Activated naive CD8-positive, alpha-beta T cell treated with anti-CD3 and anti-CD28 coated beads for 36 hours (primary cell): Measurements from ENCODE around the gene COL5A3. TPM values are rescaled to one million over a fixed set of nuclear protein-coding genes. Genes with fewer than 3 reads are reported as not detected.
A peak's percentile ranks its signal among the peaks of the same experiment; 100 is the strongest.

Experiments
- DNase-seq: peaks from one replicate; pipeline ENCODE4 v3.0.0; 2021
- H3K27ac Mint-ChIP-seq: one replicate; pipeline ENCODE4 v1.8.0; 2022; ENCODE audit warnings: mild to moderate bottlenecking, moderate library complexity, mixed read lengths
- H3K27me3 Mint-ChIP-seq: one replicate; pipeline ENCODE4 v1.8.0; 2022; ENCODE audit warnings: mild to moderate bottlenecking, mixed read lengths
- H3K36me3 Mint-ChIP-seq: one replicate; pipeline ENCODE4 v1.8.0; 2021; ENCODE audit warnings: mild to moderate bottlenecking, mixed read lengths
- H3K4me1 Mint-ChIP-seq: one replicate; pipeline ENCODE4 v1.8.0; 2021; ENCODE audit warnings: mixed read lengths
- H3K4me3 Mint-ChIP-seq: one replicate; pipeline ENCODE4 v1.8.0; 2022; ENCODE audit warnings: mild to moderate bottlenecking, moderate library complexity, mixed read lengths
- H3K9me3 Mint-ChIP-seq: one replicate; pipeline ENCODE4 v1.8.0; 2022; ENCODE audit warnings: mixed read lengths
- total RNA-seq, 2 experiments: library from RNA; stranded (reverse); gene quantifications; one replicate each; pipeline ENCODE4 v1.2.3, GENCODE V29; 2021

COL5A3 gene
- total RNA-seq, 2 experiments from 2014 or later: 0.04 TPM; not detected in 1

DNA sequence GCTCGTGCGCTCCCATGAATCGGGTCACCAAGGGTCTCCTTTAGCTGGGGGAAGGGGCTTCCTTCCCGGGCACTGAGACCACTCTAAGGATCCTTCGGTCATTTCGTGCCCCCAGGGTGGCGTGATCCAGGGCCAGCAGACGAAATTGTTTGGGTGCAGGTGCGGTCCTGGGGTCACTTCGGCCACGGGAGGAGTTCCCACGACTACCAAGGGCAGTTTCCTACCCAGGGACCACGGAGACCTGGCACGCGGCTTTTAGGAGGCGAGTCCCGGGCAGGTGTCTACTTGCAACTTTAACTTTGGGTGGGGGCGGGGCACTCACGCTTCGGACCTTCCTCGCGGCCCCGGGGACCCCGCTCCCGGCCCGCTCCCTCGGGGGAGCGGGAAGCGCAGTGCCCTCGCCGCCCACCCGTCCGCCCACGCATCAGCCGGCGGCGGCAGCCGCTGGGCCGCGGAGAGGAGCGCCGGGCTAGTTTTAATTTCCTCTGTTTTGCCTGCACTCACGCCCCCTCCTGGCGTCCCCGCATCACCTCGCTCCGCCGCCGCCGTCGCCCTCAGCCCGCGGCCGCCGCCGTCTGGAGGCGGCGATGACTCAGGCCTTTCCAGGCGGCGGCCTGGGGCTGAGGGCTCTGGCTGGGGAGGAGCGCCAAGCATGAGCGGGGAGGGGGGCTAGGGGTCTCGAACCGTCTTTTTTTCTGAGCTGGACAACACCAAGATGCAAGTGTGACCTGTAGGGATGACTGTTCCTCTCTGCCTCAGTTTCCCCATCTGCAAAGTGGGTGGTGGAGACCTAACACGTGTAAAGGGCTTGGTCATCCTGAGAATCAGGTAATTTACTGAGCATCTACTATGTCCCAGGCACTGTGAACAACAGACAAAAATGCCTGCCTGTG lies 95.7 kb downstream of the COL5A3 start:
- DNase-seq: peak; percentile 89
- H3K27me3 Mint-ChIP-seq: peaks cover 33% of the 10 kb centered on the region
- peak overlapping the region; percentile 62 for H3K4me3 Mint-ChIP-seq
- no peaks in the 10 kb centered on the region for H3K36me3 Mint-ChIP-seq
- peaks cover 6% of the 10 kb centered on the region for H3K4me1 Mint-ChIP-seq
- no peak overlapping the region for H3K27ac Mint-ChIP-seq
- no peaks in the 10 kb centered on the region for H3K9me3 Mint-ChIP-seq

DNA sequence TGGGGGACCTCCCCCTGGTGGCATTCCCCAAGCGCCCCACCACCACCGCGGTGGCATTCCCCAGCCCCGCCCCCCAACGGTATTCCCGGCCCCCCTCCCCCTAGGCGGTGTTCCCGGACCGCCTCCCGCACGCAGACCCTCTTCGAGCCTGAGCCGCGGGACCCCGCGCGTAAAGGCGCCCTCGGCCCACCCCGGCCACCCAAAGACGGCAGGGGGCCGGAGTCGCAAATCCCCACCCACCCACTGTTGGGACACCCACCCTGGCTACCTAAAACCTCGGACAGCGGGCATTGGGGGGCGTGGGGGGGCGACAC lies 96.3 kb downstream of the COL5A3 start:
- Mint-ChIP-seq H3K4me3 (peak overlapping the region; percentile 62), H3K9me3 (no peaks in the 10 kb centered on the region), H3K27ac (no peak overlapping the region), H3K36me3 (no peaks in the 10 kb centered on the region), H3K4me1 (peaks cover 6% of the 10 kb centered on the region), H3K27me3 (peaks cover 34% of the 10 kb centered on the region)
- no peak for DNase-seq

DNA sequence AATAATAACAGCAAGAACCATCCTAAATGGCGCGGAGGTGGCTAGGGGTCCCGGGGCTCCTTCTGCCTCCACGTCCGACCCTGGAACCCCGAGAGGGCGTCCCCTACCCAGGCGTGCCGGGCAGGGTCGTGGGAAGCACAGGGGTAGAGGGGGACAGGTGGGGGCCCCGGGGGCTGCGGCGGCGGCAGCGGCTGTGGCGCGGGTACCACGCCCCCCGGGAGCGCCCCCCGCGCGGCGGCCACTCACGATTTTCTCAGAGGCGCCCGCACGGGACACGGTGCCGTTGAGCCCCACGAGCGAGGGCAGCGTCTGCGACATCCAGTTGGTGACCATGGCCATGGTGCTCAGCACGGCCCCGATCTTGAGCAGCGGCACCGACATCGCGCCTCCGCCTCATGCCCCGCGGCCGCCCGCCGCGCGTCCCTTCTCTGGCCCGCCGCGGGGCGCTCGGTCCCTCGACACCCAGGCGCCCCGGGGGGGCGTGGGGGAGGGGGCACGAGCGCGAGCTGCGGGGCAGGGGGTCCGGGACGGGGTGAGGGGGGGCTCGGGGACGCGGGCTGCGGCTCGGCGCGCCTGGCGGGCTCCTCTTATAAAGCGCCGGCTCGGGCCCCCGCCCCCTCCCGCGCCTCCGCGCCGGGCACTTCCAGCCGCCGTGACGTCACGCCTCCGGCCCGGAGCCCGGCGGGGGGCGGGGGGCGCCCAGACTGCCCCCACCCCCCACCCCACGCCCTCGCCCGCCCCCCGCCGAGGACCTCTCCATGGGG lies 96.9 kb downstream of the COL5A3 start:
- no peaks in the 10 kb centered on the region for H3K9me3 Mint-ChIP-seq
- no peak overlapping the region for H3K27ac Mint-ChIP-seq
- H3K4me3 Mint-ChIP-seq: peak overlapping the region; percentile 49
- peaks cover 6% of the 10 kb centered on the region for H3K4me1 Mint-ChIP-seq
- H3K36me3 Mint-ChIP-seq: no peaks in the 10 kb centered on the region
- peak; percentile 26 for DNase-seq
- H3K27me3 Mint-ChIP-seq: peaks cover 31% of the 10 kb centered on the region

DNA sequence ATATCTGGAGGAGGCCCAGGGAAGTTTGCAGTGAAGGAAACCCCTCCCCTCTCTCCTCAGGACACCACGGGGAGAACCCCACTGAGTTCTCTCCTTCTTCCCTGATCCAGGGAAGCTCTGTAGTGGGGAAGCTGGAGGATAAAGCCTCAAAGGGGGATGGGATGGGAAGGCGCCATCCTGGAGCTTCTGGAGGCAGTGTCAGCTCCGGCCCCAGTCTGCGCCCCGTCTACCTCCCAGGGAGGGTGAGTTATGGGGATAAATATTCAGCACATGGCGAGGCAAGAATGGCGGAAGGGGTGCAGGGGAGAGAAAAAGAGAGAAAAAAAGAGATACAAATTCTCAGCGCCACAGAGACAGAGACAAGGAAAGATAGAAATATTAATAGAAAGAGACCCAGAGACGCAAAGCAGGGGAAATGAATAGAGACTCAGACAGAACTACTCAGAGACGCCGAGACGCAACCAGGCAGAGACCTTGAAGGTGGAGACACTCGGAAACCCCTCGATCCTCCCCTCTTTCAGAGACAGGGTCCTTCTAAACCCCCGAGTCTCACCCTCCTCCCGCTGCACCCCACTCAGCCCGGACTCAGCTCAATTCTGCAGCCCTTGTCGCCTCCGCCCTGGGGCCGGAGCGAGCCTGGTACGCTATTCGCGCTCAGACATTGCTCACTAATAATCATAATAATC lies 97.6 kb downstream of the COL5A3 start:
- Mint-ChIP-seq H3K4me1 (peaks cover 6% of the 10 kb centered on the region), H3K27ac (no peak overlapping the region), H3K4me3 (peak overlapping the region; percentile 49), H3K27me3 (peaks cover 24% of the 10 kb centered on the region), H3K36me3 (no peaks in the 10 kb centered on the region), H3K9me3 (no peaks in the 10 kb centered on the region)
- no peak for DNase-seq

GRCh38 chr19:9911524-9912185 lies 98.6 kb downstream of the COL5A3 start:
- no peak overlapping the region for H3K27ac Mint-ChIP-seq
- H3K27me3 Mint-ChIP-seq: peaks cover 14% of the 10 kb centered on the region
- DNase-seq: no peak
- H3K9me3 Mint-ChIP-seq: no peaks in the 10 kb centered on the region
- peaks cover 3% of the 10 kb centered on the region for H3K4me1 Mint-ChIP-seq
- no peak overlapping the region for H3K4me3 Mint-ChIP-seq
- no peaks in the 10 kb centered on the region for H3K36me3 Mint-ChIP-seq

- H3K4me1 Mint-ChIP-seq: peaks cover 3% of the 10 kb centered on the region
- no peak for DNase-seq
- no peaks in the 10 kb centered on the region for H3K36me3 Mint-ChIP-seq
- peaks cover 5% of the 10 kb centered on the region for H3K27me3 Mint-ChIP-seq
- H3K4me3 Mint-ChIP-seq: no peak overlapping the region
- no peak overlapping the region for H3K27ac Mint-ChIP-seq
- no peaks in the 10 kb centered on the region for H3K9me3 Mint-ChIP-seq
Measured at GRCh38 chr19:9910625-9911024, 99.7 kb downstream of the COL5A3 start.

Other genes with a start within 250 kb of the COL5A3 start
- 1 to 10 TPM; 6.1 to 6.8 TPM for gene ZNF846, start 241.8 kb downstream of the COL5A3 start, total RNA-seq
- gene FBXL12, start 191.4 kb downstream of the COL5A3 start, total RNA-seq: 10 to 100 TPM; 26.4 to 30.5 TPM
- gene UBL5, start 182.6 kb downstream of the COL5A3 start, total RNA-seq: 100 to 1,000 TPM; 344 to 347 TPM
- gene PIN1, start 175.2 kb downstream of the COL5A3 start, total RNA-seq: 10 to 100 TPM; 85.5 to 90.9 TPM
- gene OLFM2, start 74.0 kb downstream of the COL5A3 start, total RNA-seq: 1 to 10 TPM; 2.7 to 2.9 TPM
- gene RDH8, start 3.0 kb upstream of the COL5A3 start, total RNA-seq: not detected
- 10 to 100 TPM; 46.8 to 47.0 TPM for gene SHFL, start 75.8 kb upstream of the COL5A3 start, total RNA-seq
- 1 to 10 TPM; 8.5 to 9.8 TPM for gene ANGPTL6, start 92.2 kb upstream of the COL5A3 start, total RNA-seq
- gene PPAN, start 95.9 kb upstream of the COL5A3 start, total RNA-seq: 100 to 1,000 TPM; 214 to 227 TPM
- gene P2RY11, start 101.2 kb upstream of the COL5A3 start, total RNA-seq: 10 to 100 TPM; 57.8 to 64.0 TPM
- 100 to 1,000 TPM; 287 to 293 TPM for gene EIF3G, start 109.4 kb upstream of the COL5A3 start, total RNA-seq
- gene DNMT1, start 184.4 kb upstream of the COL5A3 start, total RNA-seq: 100 to 1,000 TPM; 337 to 352 TPM
- gene S1PR2, start 220.8 kb upstream of the COL5A3 start, total RNA-seq: 1 to 10 TPM; 7.7 to 7.9 TPM
- gene MRPL4, start 241.7 kb upstream of the COL5A3 start, total RNA-seq: 100 to 1,000 TPM; 179 to 182 TPM